Prostate gland (tissue), 2 donors: ENCODE data around the gene FAM168A.

Experiments
- CTCF ChIP-seq, 4 experiments: fragments of 200-600 bp in 2 of 4; fragments of 450-650 bp in 2 of 4; sonication (generic) in 2 of 4; IDR thresholded peaks; 1 replicate in 3 of 4; 2 replicates in 1 of 4; pipeline ENCODE4 v1.5.1; 2016 to 2019; ENCODE audit warnings: antibody characterized with exemption in 4 of 4, mild to moderate bottlenecking in 2 of 4, moderate library complexity in 2 of 4
- POLR2A ChIP-seq: fragments of 450-650 bp; IDR thresholded peaks from one replicate; pipeline ENCODE4 v1.6.1; 2016; ENCODE audit warnings: antibody characterized with exemption, mild to moderate bottlenecking

DNA sequence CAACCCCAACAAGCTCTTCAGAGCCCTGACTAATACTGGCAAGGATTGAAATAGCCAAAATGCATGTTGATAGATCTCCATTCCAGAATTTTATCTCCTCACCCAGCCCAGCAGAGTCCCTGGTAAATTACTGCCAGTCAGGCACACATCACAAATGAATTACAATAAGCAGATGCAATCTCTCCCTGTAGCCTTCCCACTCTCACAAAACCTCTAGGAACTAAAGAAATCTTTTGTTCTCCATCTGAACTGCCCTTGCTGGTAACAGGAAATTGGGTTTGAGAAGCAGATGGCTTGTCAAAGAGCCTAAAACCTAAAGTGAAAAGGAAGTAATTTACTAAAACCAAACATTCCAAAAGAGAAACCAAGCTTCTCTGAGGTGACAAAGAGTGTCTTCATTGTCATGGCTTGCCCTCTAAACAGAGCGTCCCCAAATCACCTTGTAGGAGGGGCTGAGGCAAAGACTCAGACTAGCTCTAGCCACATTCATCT, 59.5 kb downstream of the FAM168A start:
- TF ChIP-seq CTCF (IDR thresholded peaks at IDR 0.05) (no peak), POLR2A (no peak)
